ENCODE results near the gene ZBED1. TPM values are rescaled to one million over a fixed set of nuclear protein-coding genes. Genes with fewer than 3 reads are reported as not detected.
"Not testable (repeated sequence)": the region's sequence is repeated elsewhere in the genome, so short reads cannot be mapped to it uniquely, and the experiment has no call there.

The ZBED1 gene
- total and polyA plus RNA-seq, 9 of the 15 experiments (the other 6 are each of a cell fraction or from before 2014, with no cell fraction given): 0.61 to 27.6 (median 13.9) TPM

DNA sequence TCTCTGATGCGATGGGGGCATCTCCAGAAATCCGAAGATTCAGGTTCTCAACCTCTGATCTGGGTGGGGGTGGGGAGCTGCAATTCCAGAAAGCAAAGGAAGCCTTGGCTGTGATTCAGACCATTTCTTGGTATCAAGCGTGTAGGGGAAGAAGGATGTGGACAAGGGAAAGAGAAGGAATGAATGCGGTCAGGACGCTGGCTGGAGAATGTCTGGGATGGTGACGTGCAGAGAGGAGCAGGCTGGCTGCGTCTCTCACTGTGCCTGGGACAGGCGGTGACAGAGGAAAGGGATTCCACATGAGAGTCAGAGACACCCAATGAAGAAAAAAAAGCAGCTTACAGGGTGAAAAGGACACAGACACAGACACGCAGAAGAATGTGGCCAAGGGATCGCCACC is 37.3 kb downstream of the ZBED1 start:
- BruUV-seq (replicated peaks); POLR2A ChIA-PET; H4K20me1 ChIP-seq (replicated peaks; ENCODE audit: control insufficient read depth, insufficient read depth, low read length); H3K27me3 ChIP-seq (ENCODE audit: control insufficient read depth in 2 of 2, insufficient read depth in 2 of 2, low read length in 2 of 2); H3K9me3 ChIP-seq (replicated peaks; ENCODE audit: control insufficient read depth, insufficient read depth, low read depth, low read length); H3K4me1 ChIP-seq (replicated peaks in 1 of 2; ENCODE audit: control insufficient read depth in 2 of 2, insufficient read depth in 2 of 2, low read length in 2 of 2); CTCF ChIA-PET (ENCODE audit: low intra/inter-chr PET ratio); ATAC-seq; FAIRE-seq; H3K9me1 ChIP-seq (ENCODE audit: control insufficient read depth, insufficient read depth, low read length); H3K36me3 ChIP-seq (ENCODE audit: control insufficient read depth, insufficient read depth, low read length); DNase-seq (ENCODE audit: extremely low read depth in 1 of 4, low spot score in 3 of 4): not testable (repeated sequence)
- Histone ChIP-seq H3K27ac (ENCODE audit: extremely low read depth, low read depth, low read length) (peak overlapping the region; percentile 73), H2AFZ (ENCODE audit: low read depth, low read length) (peak overlapping the region; percentile 90), H3K79me2 (ENCODE audit: control insufficient read depth, insufficient read depth, low read length) (peaks cover 10% of the 10 kb centered on the region; the same call in 2 of the 3 replicates), H3K4me3 (peak overlapping the region; percentile 10), H3K4me2 (ENCODE audit: insufficient read depth, low read length) (peak overlapping the region; percentile 79), H3K9ac (ENCODE audit: insufficient read depth in 1 of 2, low read depth in 2 of 2, low read length in 2 of 2) (peak overlapping the region; percentile 45 to 71)
- in situ Hi-C loops (cut with MboI): loop anchor here (10.0 kb wide), 1 partner anchor 799 kb away; no protein-coding TSS in a partner anchor
- intact Hi-C loops (cut with micrococcal nuclease): loop anchor here (5.0 kb wide), 2 partner anchors 231 to 811 kb away; no protein-coding TSS in a partner anchor
- 7% methylated on average over 10 of the region's 10 CpGs for WGBS (ENCODE audit: insufficient coverage, low coverage, missing lambda C conversion rate)

DNA sequence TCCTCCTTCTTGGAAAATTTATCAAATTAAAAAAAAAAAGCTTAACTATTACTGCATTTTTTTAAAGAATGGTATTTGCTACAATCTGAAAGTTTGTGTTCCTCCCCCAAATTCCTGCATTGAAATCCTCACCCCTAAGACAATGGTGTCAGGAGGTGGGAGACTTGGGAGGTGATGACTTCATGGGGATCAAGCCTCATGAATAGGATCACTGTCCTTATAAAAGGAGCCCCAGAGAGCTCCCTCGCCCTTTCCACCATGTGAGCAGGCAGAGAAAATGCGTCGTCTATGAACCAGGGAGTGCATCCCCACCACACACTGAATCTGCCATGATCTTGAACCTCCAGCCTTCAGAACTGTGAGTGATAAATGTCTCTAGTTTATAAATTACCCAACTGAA is 38.0 kb downstream of the ZBED1 start:
- CTCF ChIA-PET (ENCODE audit: low intra/inter-chr PET ratio): no interaction called here
- TF ChIP-seq HDAC6 (IDR thresholded peaks at IDR 0.05; ENCODE audit: low read depth, low read length) (no peak), SREBF1 (IDR thresholded peaks at IDR 0.05; ENCODE audit: borderline replicate concordance, low read depth, low read length) (no peak)
- TF ChIP-seq, protein P1, sequence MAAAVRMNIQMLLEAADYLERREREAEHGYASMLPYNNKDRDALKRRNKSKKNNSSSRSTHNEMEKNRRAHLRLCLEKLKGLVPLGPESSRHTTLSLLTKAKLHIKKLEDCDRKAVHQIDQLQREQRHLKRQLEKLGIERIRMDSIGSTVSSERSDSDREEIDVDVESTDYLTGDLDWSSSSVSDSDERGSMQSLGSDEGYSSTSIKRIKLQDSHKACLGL (CRISPR knock-in tag; IDR thresholded peaks at IDR 0.05; ENCODE audit: borderline replicate concordance, poor library complexity, severe bottlenecking): no peak

More for the DNA sequence above, 38.0 kb downstream of the ZBED1 start:
- Histone ChIP-seq H3K4me2 (ENCODE audit: insufficient read depth, low read length) (peak overlapping the region; percentile 79), H3K9me3 (replicated peaks; ENCODE audit: control insufficient read depth, insufficient read depth, low read depth, low read length) (no peaks in the 10 kb centered on the region), H3K9ac (ENCODE audit: insufficient read depth in 1 of 2, low read depth in 2 of 2, low read length in 2 of 2) (no peak overlapping the region; a peak in 1 of 4 replicates), H3K79me2 (ENCODE audit: control insufficient read depth, insufficient read depth, low read length) (peaks cover 10% of the 10 kb centered on the region; the same call in 2 of the 3 replicates), H3K36me3 (ENCODE audit: control insufficient read depth, insufficient read depth, low read length) (no peaks in the 10 kb centered on the region), H4K20me1 (replicated peaks; ENCODE audit: control insufficient read depth, insufficient read depth, low read length) (no peaks in the 10 kb centered on the region), H2AFZ (ENCODE audit: low read depth, low read length) (no peak overlapping the region), H3K9me1 (ENCODE audit: control insufficient read depth, insufficient read depth, low read length) (no peaks in the 10 kb centered on the region), H3K4me1 (replicated peaks in 1 of 2; ENCODE audit: control insufficient read depth in 2 of 2, insufficient read depth in 2 of 2, low read length in 2 of 2) (no peaks in the 10 kb centered on the region; a peak in 2 of 5 replicates), H3K4me3 (no peak overlapping the region), H3K27me3 (ENCODE audit: control insufficient read depth in 2 of 2, insufficient read depth in 2 of 2, low read length in 2 of 2) (no peaks in the 10 kb centered on the region), H3K27ac (ENCODE audit: extremely low read depth, low read depth, low read length) (no peak overlapping the region)
- no peak for FAIRE-seq
- no CpG with 5 or more reads among the region's 3 CpGs for WGBS (ENCODE audit: insufficient coverage, low coverage, missing lambda C conversion rate)
- POLR2A ChIA-PET: no interaction called here
- BruUV-seq (replicated peaks): no TSS peak
- no peak for ATAC-seq
- intact Hi-C loops (cut with micrococcal nuclease) (loop anchor here (5.0 kb wide), 2 partner anchors 230 to 810 kb away; no protein-coding TSS in a partner anchor), in situ Hi-C loops (cut with MboI) (loop anchor here (10.0 kb wide), 1 partner anchor 798 kb away; no protein-coding TSS in a partner anchor)
- DNase-seq (ENCODE audit: extremely low read depth in 1 of 4, low spot score in 3 of 4): no peak
